Left hindlimb (tissue), 1 donor: ENCODE data around the gene PPRC1.

Experiments used
- DNase-seq: peaks from one replicate; pipeline ENCODE4 v3.0.0-alpha.2; 2018

The PPRC1 gene, protein sequence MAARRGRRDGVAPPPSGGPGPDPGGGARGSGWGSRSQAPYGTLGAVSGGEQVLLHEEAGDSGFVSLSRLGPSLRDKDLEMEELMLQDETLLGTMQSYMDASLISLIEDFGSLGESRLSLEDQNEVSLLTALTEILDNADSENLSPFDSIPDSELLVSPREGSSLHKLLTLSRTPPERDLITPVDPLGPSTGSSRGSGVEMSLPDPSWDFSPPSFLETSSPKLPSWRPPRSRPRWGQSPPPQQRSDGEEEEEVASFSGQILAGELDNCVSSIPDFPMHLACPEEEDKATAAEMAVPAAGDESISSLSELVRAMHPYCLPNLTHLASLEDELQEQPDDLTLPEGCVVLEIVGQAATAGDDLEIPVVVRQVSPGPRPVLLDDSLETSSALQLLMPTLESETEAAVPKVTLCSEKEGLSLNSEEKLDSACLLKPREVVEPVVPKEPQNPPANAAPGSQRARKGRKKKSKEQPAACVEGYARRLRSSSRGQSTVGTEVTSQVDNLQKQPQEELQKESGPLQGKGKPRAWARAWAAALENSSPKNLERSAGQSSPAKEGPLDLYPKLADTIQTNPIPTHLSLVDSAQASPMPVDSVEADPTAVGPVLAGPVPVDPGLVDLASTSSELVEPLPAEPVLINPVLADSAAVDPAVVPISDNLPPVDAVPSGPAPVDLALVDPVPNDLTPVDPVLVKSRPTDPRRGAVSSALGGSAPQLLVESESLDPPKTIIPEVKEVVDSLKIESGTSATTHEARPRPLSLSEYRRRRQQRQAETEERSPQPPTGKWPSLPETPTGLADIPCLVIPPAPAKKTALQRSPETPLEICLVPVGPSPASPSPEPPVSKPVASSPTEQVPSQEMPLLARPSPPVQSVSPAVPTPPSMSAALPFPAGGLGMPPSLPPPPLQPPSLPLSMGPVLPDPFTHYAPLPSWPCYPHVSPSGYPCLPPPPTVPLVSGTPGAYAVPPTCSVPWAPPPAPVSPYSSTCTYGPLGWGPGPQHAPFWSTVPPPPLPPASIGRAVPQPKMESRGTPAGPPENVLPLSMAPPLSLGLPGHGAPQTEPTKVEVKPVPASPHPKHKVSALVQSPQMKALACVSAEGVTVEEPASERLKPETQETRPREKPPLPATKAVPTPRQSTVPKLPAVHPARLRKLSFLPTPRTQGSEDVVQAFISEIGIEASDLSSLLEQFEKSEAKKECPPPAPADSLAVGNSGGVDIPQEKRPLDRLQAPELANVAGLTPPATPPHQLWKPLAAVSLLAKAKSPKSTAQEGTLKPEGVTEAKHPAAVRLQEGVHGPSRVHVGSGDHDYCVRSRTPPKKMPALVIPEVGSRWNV (N-terminal part only)

GRCh38 chr10:102132563-102133372 lies at the start of gene PPRC1:
TSS of gene PPRC1 (plus strand) at chr10:102133040. CDS start at chr10:102133069, 29 bp downstream.
- DNase-seq = peak; percentile 99

DNA sequence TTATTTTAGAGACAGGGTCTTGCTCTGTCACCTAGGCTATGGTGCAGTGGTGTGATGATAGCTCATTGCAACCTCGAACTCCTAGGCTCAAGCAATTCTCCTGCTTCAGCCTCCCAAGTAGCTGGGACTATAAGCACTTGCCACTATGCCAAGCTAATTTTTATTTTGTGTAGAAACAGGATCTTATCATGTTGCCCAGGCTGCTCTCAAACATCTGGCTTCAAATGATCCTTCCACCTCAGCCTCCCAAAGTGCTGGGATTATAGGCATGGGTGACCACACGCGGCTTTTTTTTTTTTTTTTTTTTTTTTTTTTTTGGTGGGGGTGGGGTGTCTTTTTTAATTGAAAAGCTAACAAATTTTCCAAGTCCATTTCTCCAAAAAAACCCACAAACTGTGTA lies 49.3 kb upstream of the PPRC1 start:
- no peak for DNase-seq

DNA sequence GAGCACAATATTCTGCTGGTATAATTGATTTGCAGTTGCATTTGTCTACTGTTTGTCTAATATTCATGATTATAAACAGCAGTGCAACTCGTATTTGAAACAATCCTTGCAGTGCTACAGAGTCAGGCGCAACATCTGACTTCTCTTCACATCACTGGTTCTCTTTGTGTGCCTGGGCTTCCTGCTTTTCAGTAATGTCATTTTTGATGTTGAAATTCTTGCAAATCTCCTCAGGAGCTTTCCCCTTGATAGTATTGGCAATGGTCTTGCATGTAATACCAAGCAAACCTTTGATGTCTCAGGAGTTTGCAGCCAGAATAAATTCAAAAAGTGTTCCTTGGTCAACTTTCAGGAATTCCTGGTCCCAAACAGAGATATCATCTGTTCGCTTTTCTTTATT lies 47.5 kb upstream of the PPRC1 start:
- no peak for DNase-seq

GRCh38 chr10:102086196-102086595 lies 46.6 kb upstream of the PPRC1 start:
- no peak for DNase-seq

DNA sequence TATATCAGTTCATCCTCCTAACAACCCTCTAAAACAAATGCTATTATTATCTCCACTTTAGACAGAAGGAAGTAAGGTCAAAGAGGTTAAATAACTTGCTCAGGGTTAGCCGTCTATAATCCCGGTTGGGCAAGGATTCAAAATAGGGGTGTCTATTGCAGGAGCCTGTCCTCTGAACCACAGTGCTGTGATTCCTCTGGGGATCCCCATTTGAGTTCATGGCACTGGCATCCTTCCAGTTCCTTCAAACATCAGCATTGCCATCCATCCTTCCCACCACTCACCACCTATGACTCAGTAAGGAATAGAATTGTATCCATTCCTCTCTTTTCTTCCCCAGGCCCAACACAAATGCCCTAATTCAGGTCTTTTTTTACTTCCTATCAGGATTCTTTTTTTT lies 42.1 kb upstream of the PPRC1 start:
- no peak for DNase-seq

GRCh38 chr10:102096449-102096848 lies 36.4 kb upstream of the PPRC1 start:
- no peak for DNase-seq

DNA sequence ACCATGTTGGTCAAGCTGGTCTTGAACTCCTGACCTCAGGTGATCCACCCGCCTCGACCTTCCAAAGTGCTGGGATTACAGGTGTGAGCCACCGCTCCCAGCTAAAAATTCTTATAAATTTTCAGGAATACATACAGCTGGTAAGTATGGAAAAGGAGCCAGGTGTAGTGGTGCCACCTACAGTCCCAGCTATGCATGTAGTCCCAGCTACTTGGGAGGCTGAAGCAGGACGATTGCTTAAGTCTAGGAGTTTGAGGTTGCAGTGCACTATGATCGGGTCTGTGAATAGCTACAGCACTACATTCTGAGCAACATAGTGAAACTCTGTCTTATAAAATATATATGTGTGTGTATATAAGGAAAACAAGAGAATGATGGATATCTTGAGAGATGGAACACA lies 31.7 kb upstream of the PPRC1 start:
- DNase-seq = no peak

DNA sequence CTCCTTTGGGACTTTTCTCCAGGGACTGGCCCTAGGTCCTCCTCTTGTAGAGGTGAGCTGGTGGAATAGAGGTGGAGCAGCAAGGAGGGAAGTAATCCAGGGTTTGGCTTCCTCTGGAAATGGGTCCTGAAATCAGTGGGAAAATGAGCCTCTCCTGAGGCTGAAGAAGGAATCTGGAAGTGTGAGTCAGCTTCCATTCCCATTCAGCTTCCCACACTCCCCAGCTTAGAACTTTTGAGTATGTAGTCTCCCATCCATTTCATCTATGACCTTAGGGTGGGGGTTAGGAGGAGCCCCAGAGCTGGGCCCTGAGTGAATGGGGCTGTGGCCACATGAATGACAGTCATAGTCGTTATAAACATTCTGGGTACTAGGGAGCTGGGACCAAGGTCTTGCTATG lies 30.4 kb upstream of the PPRC1 start:
- no peak for DNase-seq

GRCh38 chr10:102106998-102107397 lies 25.8 kb upstream of the PPRC1 start:
- DNase-seq = no peak

GRCh38 chr10:102109166-102110116 lies 23.4 kb upstream of the PPRC1 start:
- DNase-seq = no peak

DNA sequence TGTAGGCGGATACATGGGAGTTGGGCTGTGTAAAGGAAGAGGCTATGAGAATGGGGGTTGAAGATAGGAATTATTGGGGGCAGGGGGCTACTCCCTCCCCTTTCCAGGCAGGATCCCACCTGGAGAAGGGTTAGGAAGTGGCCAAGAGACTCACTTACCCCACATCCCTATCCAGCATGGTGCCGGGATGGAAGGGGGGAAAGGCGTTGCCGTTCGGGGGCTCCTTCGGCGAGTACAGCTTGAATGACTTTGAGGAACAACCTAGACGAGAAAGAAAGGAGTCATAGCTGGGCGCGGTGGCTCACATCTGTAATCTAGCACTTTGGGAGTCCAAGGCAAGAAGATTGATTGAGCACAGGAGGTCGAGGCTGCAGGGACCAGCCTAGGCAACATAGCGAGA lies 21.6 kb upstream of the PPRC1 start:
- no peak for DNase-seq

DNA sequence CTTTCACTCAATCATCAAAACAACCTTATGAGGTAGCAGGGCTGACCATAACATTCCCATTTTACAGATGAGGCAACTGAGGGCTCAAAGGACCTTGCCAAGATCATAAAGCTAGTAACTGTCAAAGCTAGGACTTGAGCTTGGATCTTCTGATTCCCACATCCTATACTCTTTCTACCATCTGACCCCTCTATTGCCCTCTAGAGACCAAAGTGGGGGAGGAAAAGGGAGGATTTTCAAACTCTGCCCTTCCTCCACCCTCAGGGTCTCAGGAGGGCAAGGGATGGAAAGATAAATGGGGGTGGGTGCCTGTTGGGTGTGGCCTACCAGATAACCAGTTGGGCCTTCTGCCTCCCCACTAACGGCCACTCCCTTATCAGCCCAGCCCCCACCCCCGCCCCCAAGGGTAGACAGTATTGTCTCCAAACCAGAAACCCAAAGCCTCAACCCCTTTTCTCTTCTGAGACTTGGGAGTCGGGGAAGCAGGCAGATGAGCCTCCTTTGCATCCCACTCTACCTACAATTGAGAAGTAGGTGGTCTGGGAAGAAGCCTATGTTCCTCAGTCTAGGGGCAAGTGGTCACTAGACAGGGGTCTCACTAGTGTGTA lies 20.5 kb upstream of the PPRC1 start:
- no peak for DNase-seq

DNA sequence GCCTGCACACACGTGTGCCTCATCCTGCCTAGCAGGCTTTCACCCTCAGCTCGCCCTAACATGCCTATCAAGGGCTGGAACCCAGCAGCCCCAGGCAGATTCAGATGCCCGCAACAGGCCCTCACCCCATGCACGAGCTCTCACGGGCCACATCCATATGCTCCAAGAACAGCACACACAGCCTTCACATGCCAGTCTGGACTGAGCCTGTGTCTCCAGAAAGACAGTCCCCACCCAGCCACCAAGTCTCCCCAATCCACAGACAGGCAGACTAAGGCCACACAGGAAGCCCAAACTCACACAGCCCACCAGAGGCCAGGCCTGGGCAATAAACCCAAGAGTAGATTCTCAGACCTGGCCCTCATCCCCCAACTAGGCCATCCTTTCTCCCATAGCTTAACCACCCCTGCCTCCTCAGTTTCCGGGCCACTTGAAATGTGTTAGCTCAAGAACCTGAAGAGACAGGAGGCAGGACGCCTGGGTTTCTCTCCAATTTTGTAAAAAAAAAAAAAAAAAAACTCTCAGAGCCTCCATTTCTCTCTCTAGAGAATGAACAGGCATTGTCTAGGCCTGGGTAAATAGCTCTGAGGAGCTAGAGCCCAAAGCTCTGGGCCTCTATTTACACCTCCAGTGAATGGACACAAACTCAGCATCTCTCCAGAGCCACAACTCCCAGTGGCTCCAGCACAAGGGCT lies 19.4 kb upstream of the PPRC1 start:
- no peak for DNase-seq

GRCh38 chr10:102113956-102114857 lies 18.6 kb upstream of the PPRC1 start:
- no peak for DNase-seq

DNA sequence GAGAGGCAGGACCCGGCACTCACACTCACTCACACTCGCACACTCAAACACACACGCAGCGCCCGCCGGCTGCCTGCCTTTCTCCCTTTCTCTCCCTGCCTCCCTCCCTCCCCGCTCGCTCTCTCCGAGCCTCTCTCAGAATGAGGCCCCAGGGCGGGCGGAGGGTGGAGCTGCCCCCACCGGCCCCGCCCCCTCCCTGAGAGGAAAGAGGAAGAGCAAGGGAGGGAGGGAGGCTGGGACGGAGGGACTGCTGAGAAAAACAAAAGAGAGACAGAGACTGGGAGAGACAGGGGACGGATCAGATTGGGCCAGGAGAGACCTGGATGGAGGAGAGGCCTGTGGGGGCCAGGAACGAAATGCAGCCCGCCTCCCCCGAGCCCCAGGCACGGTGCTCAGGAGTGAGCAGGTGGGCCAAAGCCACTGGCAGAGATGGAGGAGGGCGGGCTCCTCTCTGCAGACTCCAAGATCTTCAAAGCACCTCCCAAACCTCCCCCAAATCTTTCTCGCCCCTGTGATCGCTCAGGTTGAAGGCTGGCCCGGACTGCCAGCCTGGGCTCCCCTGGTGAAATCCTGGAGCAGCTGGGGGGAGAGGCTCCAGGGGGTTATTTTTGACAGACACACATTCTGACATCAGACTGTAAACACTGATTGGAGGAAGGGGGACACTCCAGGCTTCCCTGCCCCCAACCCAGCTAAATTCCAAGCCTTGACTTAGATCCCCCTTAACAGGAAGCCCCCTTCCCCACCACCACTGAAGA lies 17.8 kb upstream of the PPRC1 start:
- DNase-seq = peak; percentile 91

GRCh38 chr10:102115775-102116174 lies 17.1 kb upstream of the PPRC1 start:
- DNase-seq = no peak

DNA sequence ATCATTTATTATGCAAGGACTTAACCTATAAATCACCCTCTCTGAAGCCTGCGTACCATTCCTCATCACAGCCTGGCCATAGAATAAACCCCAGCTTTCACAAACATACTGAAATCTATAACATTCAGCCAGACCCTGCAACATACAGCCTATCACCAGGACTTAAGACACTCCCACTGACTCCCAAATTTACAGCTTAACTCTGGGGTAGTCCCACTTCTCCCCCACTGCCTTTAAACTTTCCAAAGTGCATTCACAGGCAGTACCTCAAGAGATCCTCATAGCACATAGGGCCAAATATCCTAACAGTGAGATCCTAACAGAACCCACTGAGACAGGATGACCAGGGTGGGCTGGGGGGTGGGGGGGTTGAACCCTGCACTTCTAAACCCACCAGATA lies 16.2 kb upstream of the PPRC1 start:
- DNase-seq = no peak
